GM23338 (cell line): Measurements from ENCODE around the gene SOX1. TPM values are rescaled to one million over a fixed set of nuclear protein-coding genes. Genes with fewer than 3 reads are reported as not detected.

Experiments used
- ATAC-seq: fragments of 200-7000 bp; cut with Tn5 transposase; 3 replicates; pipeline ENCODE4 v1.9.1; 2020
- DNase-seq: peaks from one replicate; pipeline ENCODE4 v3.0.0-alpha.2; 2015; ENCODE audit warnings: low spot score
- H2AFZ ChIP-seq: fragments of 200-600 bp; sonication (generic); 2 replicates; pipeline ENCODE4 v1.8.0; 2016; ENCODE audit warnings: antibody characterized with exemption, mild to moderate bottlenecking, moderate library complexity
- H3F3A ChIP-seq: fragments of 200-600 bp; sonication (generic); replicated peaks from 2 replicates; pipeline ENCODE4 v1.8.0; 2017; ENCODE audit warnings: antibody characterized with exemption, mixed run types, low read depth
- H3K27ac ChIP-seq: fragments of 200-600 bp; sonication (generic); 2 replicates; pipeline ENCODE4 v1.6.1; 2016; ENCODE audit warnings: low read depth
- H3K27me3 ChIP-seq: fragments of 200-600 bp; sonication (generic); 2 replicates; pipeline ENCODE4 v1.8.0; 2016; ENCODE audit warnings: mild to moderate bottlenecking, mixed run types, moderate library complexity; ENCODE audit not compliant: insufficient read depth
- H3K36me3 ChIP-seq: fragments of 200-600 bp; sonication (generic); 2 replicates; pipeline ENCODE4 v1.8.0; 2016; ENCODE audit warnings: mild to moderate bottlenecking; ENCODE audit not compliant: insufficient read depth
- H3K4me1 ChIP-seq: fragments of 200-600 bp; sonication (generic); 2 replicates; pipeline ENCODE4 v1.8.0; 2016; ENCODE audit warnings: mild to moderate bottlenecking, moderate library complexity; ENCODE audit not compliant: insufficient read depth
- H3K4me2 ChIP-seq: fragments of 200-600 bp; sonication (generic); 2 replicates; pipeline ENCODE4 v1.7.1; 2017; ENCODE audit warnings: mixed run types
- H3K4me3 ChIP-seq: fragments of 200-600 bp; sonication (generic); 2 replicates; pipeline ENCODE4 v1.6.1; 2016; ENCODE audit warnings: mixed run types
- H3K79me2 ChIP-seq: fragments of 200-600 bp; sonication (generic); replicated peaks from 2 replicates; pipeline ENCODE4 v1.8.0; 2017; ENCODE audit warnings: mild to moderate bottlenecking; ENCODE audit not compliant: insufficient read depth
- H3K9me2 ChIP-seq: fragments of 200-600 bp; sonication (generic); 2 replicates; pipeline ENCODE4 v1.8.0; 2017; ENCODE audit not compliant: insufficient read depth
- H4K20me1 ChIP-seq: fragments of 200-600 bp; sonication (generic); replicated peaks from 2 replicates; pipeline ENCODE4 v1.8.0; 2017; ENCODE audit warnings: mild to moderate bottlenecking; ENCODE audit not compliant: insufficient read depth
- H3K27ac Mint-ChIP-seq: 2 replicates; pipeline ENCODE4 v1.8.0; 2020; ENCODE audit warnings: inconsistent platforms, mild to moderate bottlenecking, moderate library complexity, mixed read lengths
- H3K27me3 Mint-ChIP-seq: 3 replicates; pipeline ENCODE4 v1.8.0; 2022; ENCODE audit warnings: low read depth, mild to moderate bottlenecking, moderate library complexity, mixed read lengths, inconsistent platforms; ENCODE audit not compliant: insufficient read depth, poor library complexity
- H3K36me3 Mint-ChIP-seq: 3 replicates; pipeline ENCODE4 v1.8.0; 2021; ENCODE audit warnings: low read depth, mild to moderate bottlenecking, inconsistent platforms, moderate library complexity, mixed read lengths
- H3K4me1 Mint-ChIP-seq: 3 replicates; pipeline ENCODE4 v1.8.0; 2020; ENCODE audit warnings: mild to moderate bottlenecking, inconsistent platforms, mixed read lengths
- H3K4me3 Mint-ChIP-seq: 3 replicates; pipeline ENCODE4 v1.8.0; 2021; ENCODE audit warnings: moderate library complexity, mild to moderate bottlenecking, inconsistent platforms, mixed read lengths
- H3K9me3 Mint-ChIP-seq: 3 replicates; pipeline ENCODE4 v1.8.0; 2020; ENCODE audit warnings: moderate library complexity, mild to moderate bottlenecking, inconsistent platforms, mixed read lengths
- CREB1 ChIP-seq: fragments of 250-450 bp; sonication (Bioruptor Pico); IDR thresholded peaks from 2 replicates; pipeline ENCODE4 v1.5.0; 2020; ENCODE audit warnings: low read depth, mild to moderate bottlenecking, moderate library complexity
- ETS1 ChIP-seq: IDR thresholded peaks from 2 replicates; pipeline ENCODE4 v1.6.1; 2016; ENCODE audit warnings: antibody characterized with exemption
- EZH2 ChIP-seq: fragments of 200-600 bp; sonication (generic); IDR thresholded peaks from one replicate; pipeline ENCODE4 v1.8.0; 2017; ENCODE audit warnings: antibody characterized with exemption, mild to moderate bottlenecking, low read depth; ENCODE audit not compliant: unreplicated experiment
- EZH2phosphoT487 ChIP-seq: fragments of 200-600 bp; sonication (generic); IDR thresholded peaks from one replicate; pipeline ENCODE4 v1.8.1; 2018; ENCODE audit warnings: antibody characterized with exemption; ENCODE audit not compliant: unreplicated experiment
- JUNB ChIP-seq: IDR thresholded peaks from one replicate; pipeline ENCODE4 v1.6.1; 2016; ENCODE audit warnings: antibody characterized with exemption; ENCODE audit not compliant: unreplicated experiment
- NANOG ChIP-seq: IDR thresholded peaks from 2 replicates; pipeline ENCODE4 v1.6.1; 2016; ENCODE audit warnings: antibody characterized with exemption, borderline replicate concordance
- REST ChIP-seq: IDR thresholded peaks from one replicate; pipeline ENCODE4 v1.6.1; 2018; ENCODE audit warnings: antibody characterized with exemption; ENCODE audit not compliant: unreplicated experiment
- ZNF331 ChIP-seq: fragments of 250-450 bp; sonication (Bioruptor Pico); IDR thresholded peaks from 2 replicates; pipeline ENCODE4 v1.5.0; 2020; ENCODE audit warnings: low read depth, mild to moderate bottlenecking, moderate library complexity
- polyA plus RNA-seq: library from polyadenylated mRNA; unstranded; fragments of >200 nt; fragmentation: Nextera tagmentation; extraction: Ambion mirVana; gene quantifications from 2 replicates; pipeline ENCODE4 v1.2.1, GENCODE V29; 2016
- total RNA-seq: library from RNA; depleted of rRNA; stranded (reverse); fragments of >200 nt; shearing (Covaris generic); gene quantifications from 2 replicates; pipeline ENCODE4 v1.2.3, GENCODE V29; 2014
- TF ChIP-seq, protein P1 (sequence below), 2 experiments: fragments of 200-600 bp in 1 of 2; sonication (generic) in 1 of 2; conservative IDR thresholded peaks; 2 replicates each; pipeline versions ENCODE4 v1.5.1 to v1.6.1; 2016 to 2017; ENCODE audit warnings: antibody characterized with exemption in 2 of 2, low read depth in 2 of 2, mild to moderate bottlenecking in 2 of 2, moderate library complexity in 1 of 2

Gene SOX1
- total and polyA plus RNA-seq, 2 experiments from 2014 or later, result 0.10 to 0.17 TPM

DNA sequence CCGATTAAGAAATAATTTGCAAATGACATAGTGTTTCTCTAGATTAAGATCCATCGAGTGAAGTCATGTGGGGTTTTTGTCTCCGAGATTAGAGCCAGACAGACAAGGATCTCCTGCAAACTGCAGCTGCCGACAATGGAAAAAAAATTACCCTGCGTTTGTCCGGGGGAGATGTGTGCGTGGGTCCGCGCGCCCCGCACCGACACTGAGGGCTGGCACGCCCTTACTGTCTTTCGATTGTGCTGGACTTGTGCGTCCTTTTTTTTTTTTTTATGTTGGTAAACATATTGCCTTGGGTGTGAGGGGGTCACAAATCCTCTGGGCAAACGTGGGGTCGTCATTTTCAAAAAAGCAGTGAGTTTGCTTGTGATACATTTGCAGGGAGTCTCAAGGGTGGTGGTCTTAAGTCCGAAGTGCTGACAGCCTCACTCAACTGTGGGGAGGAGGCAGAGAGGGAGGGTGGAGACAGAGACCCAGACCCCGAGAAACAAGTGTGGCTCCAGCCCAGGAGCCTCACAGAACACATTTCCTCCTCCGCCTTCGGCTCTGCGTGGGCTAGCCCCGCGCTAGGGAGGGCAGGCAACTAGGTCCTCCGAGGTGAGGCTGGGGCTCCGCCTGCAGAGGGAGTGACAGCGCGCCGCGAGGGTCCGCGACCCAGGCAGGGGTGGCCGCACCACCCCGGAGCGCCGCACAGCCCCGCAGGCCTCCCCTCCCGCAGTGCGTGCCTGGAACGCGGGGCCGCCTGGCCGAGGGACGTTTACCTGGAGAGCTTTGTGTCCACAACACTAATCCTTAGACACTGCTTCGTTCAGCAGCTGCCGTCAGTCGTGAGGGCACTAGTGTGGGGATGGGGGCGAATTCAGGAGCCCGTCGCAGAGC, 11.7 kb upstream of the SOX1 start:
- H3K4me3 Mint-ChIP-seq, result peak overlapping the region; percentile 58
- Histone ChIP-seq H4K20me1 (peaks cover 27% of the 10 kb centered on the region), H3K79me2 (no peaks in the 10 kb centered on the region), H3K36me3 (no peaks in the 10 kb centered on the region), H3F3A (peaks cover 17% of the 10 kb centered on the region), H2AFZ (no peak overlapping the region), H3K27me3 (peaks cover 100% of the 10 kb centered on the region), H3K27ac (no peak overlapping the region), H3K4me3 (peak overlapping the region; percentile 55), H3K4me2 (peak overlapping the region; percentile 82), H3K4me1 (peaks cover 44% of the 10 kb centered on the region), H3K9me2 (no peaks in the 10 kb centered on the region)
- peaks cover 40% of the 10 kb centered on the region for H3K4me1 Mint-ChIP-seq
- no peak overlapping the region for H3K27ac Mint-ChIP-seq
- peaks cover 94% of the 10 kb centered on the region for H3K27me3 Mint-ChIP-seq
- ATAC-seq (peak; percentile 10), DNase-seq (peak; percentile 56)
- peak; percentile 82 for TF ChIP-seq EZH2
- TF ChIP-seq NANOG, result no peak
- TF ChIP-seq EZH2phosphoT487, result peak; percentile 77
- peaks cover 3% of the 10 kb centered on the region; the same call in 1 of the 3 replicates for H3K9me3 Mint-ChIP-seq
- H3K36me3 Mint-ChIP-seq, result no peaks in the 10 kb centered on the region

- H3K27me3 Mint-ChIP-seq, result peaks cover 96% of the 10 kb centered on the region
- Histone ChIP-seq H3F3A (peaks cover 18% of the 10 kb centered on the region), H3K36me3 (no peaks in the 10 kb centered on the region), H3K79me2 (no peaks in the 10 kb centered on the region), H3K4me1 (peaks cover 50% of the 10 kb centered on the region), H2AFZ (no peak overlapping the region), H4K20me1 (peaks cover 27% of the 10 kb centered on the region), H3K27me3 (peaks cover 100% of the 10 kb centered on the region), H3K27ac (no peak overlapping the region), H3K9me2 (no peaks in the 10 kb centered on the region), H3K4me2 (peak overlapping the region; percentile 82), H3K4me3 (peak overlapping the region; percentile 55)
- no peaks in the 10 kb centered on the region; the same call in 2 of the 3 replicates for H3K36me3 Mint-ChIP-seq
- peaks cover 3% of the 10 kb centered on the region; the same call in 1 of the 3 replicates for H3K9me3 Mint-ChIP-seq
- H3K4me1 Mint-ChIP-seq, result peaks cover 45% of the 10 kb centered on the region
- H3K4me3 Mint-ChIP-seq, result peak overlapping the region; percentile 65
- no peak for ATAC-seq
- no peak for DNase-seq
- H3K27ac Mint-ChIP-seq, result no peak overlapping the region
- TF ChIP-seq EZH2 (no peak), NANOG (no peak), REST (no peak), EZH2phosphoT487 (no peak), ETS1 (no peak), CREB1 (CRISPR knock-in tag) (no peak), JUNB (no peak), ZNF331 (CRISPR knock-in tag) (no peak)
- TF ChIP-seq, protein P1, sequence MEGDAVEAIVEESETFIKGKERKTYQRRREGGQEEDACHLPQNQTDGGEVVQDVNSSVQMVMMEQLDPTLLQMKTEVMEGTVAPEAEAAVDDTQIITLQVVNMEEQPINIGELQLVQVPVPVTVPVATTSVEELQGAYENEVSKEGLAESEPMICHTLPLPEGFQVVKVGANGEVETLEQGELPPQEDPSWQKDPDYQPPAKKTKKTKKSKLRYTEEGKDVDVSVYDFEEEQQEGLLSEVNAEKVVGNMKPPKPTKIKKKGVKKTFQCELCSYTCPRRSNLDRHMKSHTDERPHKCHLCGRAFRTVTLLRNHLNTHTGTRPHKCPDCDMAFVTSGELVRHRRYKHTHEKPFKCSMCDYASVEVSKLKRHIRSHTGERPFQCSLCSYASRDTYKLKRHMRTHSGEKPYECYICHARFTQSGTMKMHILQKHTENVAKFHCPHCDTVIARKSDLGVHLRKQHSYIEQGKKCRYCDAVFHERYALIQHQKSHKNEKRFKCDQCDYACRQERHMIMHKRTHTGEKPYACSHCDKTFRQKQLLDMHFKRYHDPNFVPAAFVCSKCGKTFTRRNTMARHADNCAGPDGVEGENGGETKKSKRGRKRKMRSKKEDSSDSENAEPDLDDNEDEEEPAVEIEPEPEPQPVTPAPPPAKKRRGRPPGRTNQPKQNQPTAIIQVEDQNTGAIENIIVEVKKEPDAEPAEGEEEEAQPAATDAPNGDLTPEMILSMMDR (conservative IDR thresholded peaks at IDR 0.05; ENCODE audit: low read depth in 2 of 2), result no peak
These were observed 11.1 kb upstream of the SOX1 start for GRCh38 chr13:112055915-112056269.
